GM18508 (cell line): ENCODE measurements around the gene EIPR1.

Experiments used
- ATAC-seq: cut with Tn5 transposase; IDR thresholded peaks from one replicate; pipeline ENCODE4 v1.9.1; 2021; ENCODE audit warnings: moderate number of reproducible peaks; ENCODE audit not compliant: insufficient read depth, unreplicated experiment

The EIPR1 gene

GRCh38 chr2:3278521-3279218 is 98.9 kb downstream of the EIPR1 start:
- ATAC-seq: no peak

- ATAC-seq: no peak
Observed at GRCh38 chr2:3277748-3278520, 99.7 kb downstream of the EIPR1 start.

GRCh38 chr2:3277050-3277747 is 100.4 kb downstream of the EIPR1 start:
- no peak for ATAC-seq

- ATAC-seq: no peak
Observed at GRCh38 chr2:3272761-3273160, 104.9 kb downstream of the EIPR1 start.

GRCh38 chr2:3270095-3270478 is 107.5 kb downstream of the EIPR1 start:
- no peak for ATAC-seq

GRCh38 chr2:3269425-3270094 is 108.1 kb downstream of the EIPR1 start:
- no peak for ATAC-seq

GRCh38 chr2:3268705-3269029 is 109.0 kb downstream of the EIPR1 start:
- no peak for ATAC-seq

- no peak for ATAC-seq
Observed at GRCh38 chr2:3267869-3268704, 109.5 kb downstream of the EIPR1 start.

GRCh38 chr2:3266925-3267867 is 110.4 kb downstream of the EIPR1 start:
- no peak for ATAC-seq

GRCh38 chr2:3265981-3266924 is 111.4 kb downstream of the EIPR1 start:
- ATAC-seq: no peak

- ATAC-seq: no peak
Observed at GRCh38 chr2:3265471-3265870, 112.1 kb downstream of the EIPR1 start.

GRCh38 chr2:3264010-3264744 is 113.4 kb downstream of the EIPR1 start:
- ATAC-seq: no peak

- no peak for ATAC-seq
Observed at GRCh38 chr2:3263487-3263886, 114.1 kb downstream of the EIPR1 start.

GRCh38 chr2:3262437-3263388 is 114.9 kb downstream of the EIPR1 start:
- ATAC-seq: no peak

GRCh38 chr2:3261511-3261910 is 116.1 kb downstream of the EIPR1 start:
- no peak for ATAC-seq

GRCh38 chr2:3260959-3261358 is 116.7 kb downstream of the EIPR1 start:
- ATAC-seq: no peak
